Measurements from ENCODE around the gene TLE4.

GRCh38 chr9:79651251-79651795 lies 79.6 kb downstream of the TLE4 start:
- TF ChIP-seq CTCF (IDR thresholded peaks at IDR 0.05) (no peak), POLR2A (IDR thresholded peaks at IDR 0.05) (no peak)
